GM21528 (cell line): ENCODE data around the gene DCTN2.
"Not testable (repeated sequence)": the region's sequence is repeated elsewhere in the genome, so short reads cannot be mapped to it uniquely, and the experiment has no call there.

ENCODE experiments used
- ATAC-seq: cut with Tn5 transposase; IDR thresholded peaks from one replicate; pipeline ENCODE4 v1.9.1; 2021; ENCODE audit warnings: mild to moderate bottlenecking, moderate library complexity; ENCODE audit not compliant: unreplicated experiment, low FRiP score

DCTN2 gene

GRCh38 chr12:57546438-57547287, at the start of gene DCTN2:
Gene DCTN2 (minus strand): TSS chr12:57547192. CDS start chr12:57547063, 129 bp downstream.
- peak; percentile 98 for ATAC-seq

DNA sequence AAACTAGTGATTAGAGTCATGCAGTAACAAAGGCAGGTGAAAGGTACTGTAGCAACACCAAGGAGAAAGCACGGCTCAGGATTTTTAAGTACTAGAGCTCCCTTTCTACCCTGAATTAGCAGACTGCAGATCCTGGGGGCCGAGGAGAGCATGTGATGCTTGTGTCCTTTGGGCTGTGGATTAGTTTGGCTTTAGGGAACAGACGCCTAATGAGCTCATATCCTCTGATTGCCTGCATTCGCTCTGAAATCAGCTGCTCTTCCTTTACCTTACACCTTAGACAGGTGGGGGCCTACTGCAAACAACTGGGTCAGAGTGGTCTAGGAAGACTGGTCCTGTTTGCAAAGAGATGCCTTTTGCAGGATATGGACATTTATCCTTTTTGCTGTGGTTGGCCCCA, 46.2 kb upstream of the DCTN2 start:
- ATAC-seq: no peak

- ATAC-seq: no peak
These were observed 45.7 kb upstream of the DCTN2 start for GRCh38 chr12:57592551-57593165.

- no peak for ATAC-seq
These were observed 44.9 kb upstream of the DCTN2 start for GRCh38 chr12:57591782-57592325.

- peak; percentile 92 for ATAC-seq
These were observed 44.1 kb upstream of the DCTN2 start, which contains the start of gene PIP4K2C for GRCh38 chr12:57590864-57591781. Gene PIP4K2C (plus strand): TSS chr12:57591192. CDS start chr12:57591290, 98 bp downstream.

GRCh38 chr12:57590479-57590863, 43.5 kb upstream of the DCTN2 start:
- no peak for ATAC-seq

- ATAC-seq: not testable (repeated sequence)
These were observed 42.1 kb upstream of the DCTN2 start for GRCh38 chr12:57588951-57589610.

- ATAC-seq: no peak
These were observed 39.9 kb upstream of the DCTN2 start for GRCh38 chr12:57586832-57587429.

- ATAC-seq: no peak
These were observed 39.1 kb upstream of the DCTN2 start for GRCh38 chr12:57586128-57586527.

DNA sequence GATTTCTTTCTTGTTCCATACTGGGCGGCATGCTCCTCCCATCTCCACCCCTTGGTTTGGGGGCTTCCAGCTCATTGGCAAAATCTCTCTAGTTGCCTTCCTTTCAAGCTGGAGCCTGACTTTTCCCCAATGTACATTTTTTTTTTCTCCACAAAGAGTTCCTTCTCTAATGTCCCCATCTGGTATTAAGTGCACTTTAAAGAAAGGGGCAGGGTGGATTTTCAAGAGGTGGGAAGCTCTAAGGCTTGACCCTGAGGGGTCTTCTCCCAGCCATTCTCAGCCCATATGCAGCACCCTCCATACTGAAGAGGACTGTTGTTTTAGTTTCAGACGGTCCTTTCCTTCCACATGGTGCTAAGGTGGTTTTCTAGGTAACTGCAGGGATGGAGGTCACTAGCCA, 38.2 kb upstream of the DCTN2 start:
- no peak for ATAC-seq

DNA sequence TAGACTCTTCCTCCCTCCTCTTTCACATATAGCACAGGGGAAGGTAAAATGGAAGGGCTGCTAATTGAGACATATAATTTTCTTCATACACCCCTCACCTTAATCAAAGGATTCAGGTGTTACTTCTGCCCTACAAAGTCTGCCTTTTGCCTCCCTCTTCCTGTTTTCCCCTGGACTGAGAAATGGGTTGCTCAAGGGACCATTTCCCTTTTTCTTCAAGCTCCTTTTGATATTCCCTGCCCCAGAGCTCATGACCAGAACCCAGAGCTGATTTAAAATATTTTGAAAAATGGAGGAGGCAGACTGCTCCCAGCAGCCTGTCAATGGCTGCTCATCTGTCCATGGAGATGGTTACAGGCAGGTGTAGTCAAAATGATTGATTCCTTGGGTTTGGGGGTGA, 37.7 kb upstream of the DCTN2 start:
- ATAC-seq: no peak

DNA sequence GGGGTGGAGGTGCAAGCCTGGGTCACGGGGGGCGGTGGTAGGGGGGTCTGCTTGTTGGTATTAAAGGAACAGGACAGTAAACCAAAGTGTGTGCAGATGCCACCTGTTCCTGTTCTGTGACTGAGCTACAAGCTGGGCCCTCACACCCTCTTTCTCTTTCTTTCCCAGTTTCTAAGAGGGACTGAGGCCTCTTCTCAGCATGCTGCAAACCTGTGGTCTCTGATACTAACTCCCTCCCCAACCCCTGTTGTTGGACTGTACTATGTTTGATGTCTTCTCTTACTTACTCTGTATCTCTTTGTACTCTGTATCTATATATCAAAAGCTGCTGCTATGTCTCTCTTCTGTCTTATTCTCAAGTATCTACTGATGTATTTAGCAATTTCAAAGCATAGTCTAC, 37.1 kb upstream of the DCTN2 start:
- no peak for ATAC-seq

DNA sequence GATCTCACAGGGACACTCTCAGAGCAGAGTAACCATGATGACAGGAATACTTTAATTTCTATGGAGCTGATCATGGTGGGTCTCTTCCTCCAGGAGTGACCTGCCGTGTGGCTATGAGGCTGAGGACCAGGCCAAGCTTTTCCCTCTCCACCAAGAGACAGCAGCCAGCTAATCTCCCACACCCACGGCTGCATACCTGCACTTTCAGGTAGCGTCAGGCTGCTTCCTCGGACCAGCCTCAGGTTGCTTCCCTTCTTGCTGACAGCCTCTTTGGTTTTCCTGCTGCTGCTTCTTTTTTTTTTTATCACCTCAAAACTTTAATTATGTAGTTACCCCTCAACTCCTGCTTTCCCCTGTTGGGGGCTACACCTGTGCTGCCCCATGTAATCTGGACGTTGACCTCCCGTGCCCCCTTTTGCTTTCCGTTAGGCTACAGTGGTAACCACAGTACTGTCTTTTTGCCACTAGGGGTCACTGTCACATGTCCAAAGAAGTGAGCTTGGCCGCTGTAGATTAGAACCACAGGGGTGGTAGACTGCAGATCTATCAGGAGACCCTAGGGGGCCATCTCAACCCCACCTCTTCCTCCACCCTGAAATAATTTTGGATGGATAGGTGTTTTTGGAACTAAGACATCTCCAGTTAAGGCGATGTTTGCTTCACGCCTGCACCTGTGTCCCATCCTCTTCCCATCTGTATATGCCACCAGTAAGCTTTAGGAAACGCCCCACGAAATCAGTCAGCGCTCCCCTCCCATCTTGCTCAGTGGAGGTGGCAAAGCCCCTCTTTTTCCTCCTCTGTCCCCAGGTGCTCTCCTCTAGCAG, 36.2 kb upstream of the DCTN2 start:
- ATAC-seq: peak; percentile 91

DNA sequence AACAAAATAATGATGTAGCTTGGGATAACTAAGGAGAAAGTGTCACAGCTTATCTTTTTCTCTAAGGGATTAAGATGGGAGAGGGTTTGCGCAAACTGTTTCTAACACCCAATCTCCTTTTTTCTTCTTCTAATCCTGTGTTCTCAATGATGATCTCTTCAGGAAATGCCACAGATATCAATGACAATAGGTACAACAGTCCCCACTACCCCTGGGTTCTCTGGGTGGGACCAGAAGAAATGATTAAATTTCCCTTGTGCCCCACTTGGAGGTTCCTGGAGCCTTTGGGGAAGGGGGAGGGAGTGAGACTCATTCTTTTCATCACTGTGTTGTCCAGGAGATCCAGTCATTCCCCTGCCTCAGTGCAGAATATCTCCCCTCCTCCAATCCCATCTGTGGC, 35.4 kb upstream of the DCTN2 start:
- ATAC-seq: no peak

DNA sequence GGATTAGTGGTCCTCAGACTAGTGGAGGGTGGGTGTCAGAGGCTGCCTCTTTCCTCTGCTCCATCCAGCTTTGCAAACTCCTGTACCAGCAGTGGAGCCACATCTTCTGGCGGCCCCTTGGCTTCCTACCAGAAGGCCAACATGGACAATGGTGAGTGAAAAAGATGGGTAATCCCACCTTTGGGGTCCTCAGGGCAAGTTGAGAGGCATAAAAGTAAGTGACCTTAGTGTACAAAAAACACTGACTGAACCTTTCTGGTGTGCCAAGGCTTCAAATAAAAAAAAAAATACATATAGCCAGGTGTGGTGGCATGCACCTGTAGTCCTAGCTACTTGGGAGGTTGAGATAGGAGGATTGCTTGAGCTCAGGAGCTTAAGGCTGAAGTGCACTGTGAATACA, 34.8 kb upstream of the DCTN2 start:
- no peak for ATAC-seq

DNA sequence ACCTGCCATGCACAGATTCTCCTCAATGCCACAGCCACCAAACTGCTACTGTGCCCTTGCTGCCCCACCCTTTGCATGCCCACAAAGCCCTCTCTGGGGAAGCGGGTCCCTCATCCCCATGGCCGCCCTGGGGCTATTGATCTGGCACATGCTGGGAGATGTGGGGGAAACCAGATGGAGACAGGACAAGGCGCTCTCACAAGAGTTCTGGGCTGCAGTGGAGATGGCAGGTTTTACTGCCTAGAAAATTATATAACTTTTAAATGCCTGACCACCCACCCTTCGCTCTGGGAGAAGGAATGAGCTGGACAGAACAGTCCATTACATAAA, 33.4 kb upstream of the DCTN2 start:
- ATAC-seq: no peak

DNA sequence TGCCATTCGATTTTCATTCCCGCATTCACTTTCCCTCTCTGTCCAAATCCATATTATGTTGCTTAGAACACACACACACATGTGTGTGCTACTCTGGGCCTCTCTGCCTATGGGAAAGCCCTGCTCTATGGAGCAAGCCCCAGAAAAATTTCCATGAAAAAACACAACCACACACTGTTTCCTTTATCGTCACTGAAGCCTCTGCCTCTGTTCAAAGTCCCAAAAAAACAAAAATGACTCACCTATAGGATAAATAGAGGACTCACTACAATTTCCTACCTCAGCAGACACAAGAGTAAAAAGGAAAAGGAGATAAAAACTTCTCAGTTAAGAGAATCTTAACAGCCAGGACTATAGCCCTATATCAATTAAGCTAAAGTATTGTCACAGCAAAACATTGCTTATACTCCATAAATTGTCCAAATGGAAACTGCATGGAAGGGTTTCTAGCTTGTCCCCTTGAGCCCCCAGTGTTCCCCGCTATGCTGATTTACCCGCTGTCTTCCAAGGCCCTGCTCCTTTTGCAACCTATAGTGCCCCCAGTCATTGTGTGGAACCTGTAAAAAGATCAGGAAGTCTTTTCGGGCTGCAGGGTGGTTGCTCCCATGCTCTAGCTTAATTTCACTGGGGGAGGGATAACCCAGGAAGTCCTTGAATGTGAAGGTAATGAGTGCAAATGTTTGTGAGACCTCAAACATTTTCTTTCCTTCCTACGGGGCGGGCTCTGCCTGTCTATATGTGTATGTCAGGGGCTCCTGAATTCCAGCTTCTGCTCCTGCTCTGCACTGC, 32.9 kb upstream of the DCTN2 start:
- ATAC-seq: no peak

DNA sequence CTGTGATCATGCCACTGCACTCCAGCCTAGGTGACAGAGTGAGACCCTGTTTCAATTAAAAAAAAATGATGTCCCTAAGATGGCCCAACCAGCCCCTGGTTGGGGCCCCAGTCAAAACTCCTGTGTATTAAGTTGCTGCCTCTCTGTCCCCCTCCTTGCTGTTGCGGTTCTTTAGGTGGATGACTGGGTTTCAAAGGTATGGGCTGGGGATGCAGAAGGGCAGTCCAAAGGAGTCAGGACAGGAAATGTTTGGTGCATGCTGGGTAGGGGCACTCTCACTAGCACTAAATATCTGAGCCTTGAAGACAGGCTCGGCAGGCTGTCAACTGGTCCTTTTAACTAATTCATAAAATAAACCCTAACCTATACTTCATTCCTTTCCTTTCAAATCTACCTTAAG, 32.0 kb upstream of the DCTN2 start:
- ATAC-seq: no peak
